ENCODE results near the gene SHBG. TPM values are rescaled to one million over a fixed set of nuclear protein-coding genes. Genes with fewer than 3 reads are reported as not detected.
A peak's percentile ranks its signal among the peaks of the same experiment; 100 is the strongest.
"Not testable (repeated sequence)": the region's sequence is repeated elsewhere in the genome, so short reads cannot be mapped to it uniquely, and the experiment has no call there.

SHBG gene
- total RNA-seq, 1 experiment from 2014 or later = 1.2 TPM

- BruUV-seq (replicated peaks) = no TSS peak
- intact Hi-C loops (cut with micrococcal nuclease; ENCODE audit: unreplicated experiment) = no loop called here
- ChIA-PET CTCF (no interaction called here), POLR2A (no interaction called here)
- no peak for DNase-seq
- no peaks in the 10 kb centered on the region for H3K27me3 ChIP-seq (replicated peaks; ENCODE audit: control insufficient read depth, insufficient read depth, low read length)
- Mint-ChIP-seq H3K36me3 (ENCODE audit: insufficient read depth, unreplicated experiment) (no peaks in the 10 kb centered on the region), H3K27ac (ENCODE audit: unreplicated experiment) (no peak overlapping the region), H3K9me3 (ENCODE audit: unreplicated experiment) (no peaks in the 10 kb centered on the region), H3K4me1 (ENCODE audit: low read depth, unreplicated experiment) (no peaks in the 10 kb centered on the region), H3K27me3 (ENCODE audit: insufficient read depth, unreplicated experiment) (no peaks in the 10 kb centered on the region), H3K4me3 (ENCODE audit: unreplicated experiment) (no peak overlapping the region)
- no peaks in the 10 kb centered on the region for H3K9me3 ChIP-seq
- H3K4me3 ChIP-seq (ENCODE audit: low read depth, low read length) = no peak overlapping the region
- TF ChIP-seq, protein P1, sequence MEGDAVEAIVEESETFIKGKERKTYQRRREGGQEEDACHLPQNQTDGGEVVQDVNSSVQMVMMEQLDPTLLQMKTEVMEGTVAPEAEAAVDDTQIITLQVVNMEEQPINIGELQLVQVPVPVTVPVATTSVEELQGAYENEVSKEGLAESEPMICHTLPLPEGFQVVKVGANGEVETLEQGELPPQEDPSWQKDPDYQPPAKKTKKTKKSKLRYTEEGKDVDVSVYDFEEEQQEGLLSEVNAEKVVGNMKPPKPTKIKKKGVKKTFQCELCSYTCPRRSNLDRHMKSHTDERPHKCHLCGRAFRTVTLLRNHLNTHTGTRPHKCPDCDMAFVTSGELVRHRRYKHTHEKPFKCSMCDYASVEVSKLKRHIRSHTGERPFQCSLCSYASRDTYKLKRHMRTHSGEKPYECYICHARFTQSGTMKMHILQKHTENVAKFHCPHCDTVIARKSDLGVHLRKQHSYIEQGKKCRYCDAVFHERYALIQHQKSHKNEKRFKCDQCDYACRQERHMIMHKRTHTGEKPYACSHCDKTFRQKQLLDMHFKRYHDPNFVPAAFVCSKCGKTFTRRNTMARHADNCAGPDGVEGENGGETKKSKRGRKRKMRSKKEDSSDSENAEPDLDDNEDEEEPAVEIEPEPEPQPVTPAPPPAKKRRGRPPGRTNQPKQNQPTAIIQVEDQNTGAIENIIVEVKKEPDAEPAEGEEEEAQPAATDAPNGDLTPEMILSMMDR (IDR thresholded peaks at IDR 0.05; ENCODE audit: insufficient read depth in 1 of 2, low read depth in 1 of 2, low read length in 1 of 2, severe bottlenecking in 1 of 2, unreplicated experiment in 1 of 2) = no peak
- H3K36me3 ChIP-seq (ENCODE audit: control insufficient read depth, insufficient read depth, low read length) = no peaks in the 10 kb centered on the region
- H3K4me1 ChIP-seq = no peaks in the 10 kb centered on the region
These were observed 6.3 kb upstream of the SHBG start for GRCh38 chr17:7623661-7624060.

GRCh38 chr17:7625749-7626148, 4.2 kb upstream of the SHBG start:
- H3K4me1 ChIP-seq; BruUV-seq (replicated peaks); H3K36me3 ChIP-seq (ENCODE audit: control insufficient read depth, insufficient read depth, low read length); H3K27me3 Mint-ChIP-seq (ENCODE audit: insufficient read depth, unreplicated experiment); H3K27ac Mint-ChIP-seq (ENCODE audit: unreplicated experiment); POLR2A ChIA-PET; H3K4me1 Mint-ChIP-seq (ENCODE audit: low read depth, unreplicated experiment); DNase-seq; H3K36me3 Mint-ChIP-seq (ENCODE audit: insufficient read depth, unreplicated experiment); CTCF ChIA-PET; H3K4me3 Mint-ChIP-seq (ENCODE audit: unreplicated experiment); H3K9me3 Mint-ChIP-seq (ENCODE audit: unreplicated experiment); H3K4me3 ChIP-seq (ENCODE audit: low read depth, low read length); H3K9me3 ChIP-seq; H3K27me3 ChIP-seq (replicated peaks; ENCODE audit: control insufficient read depth, insufficient read depth, low read length); intact Hi-C loops (cut with micrococcal nuclease; ENCODE audit: unreplicated experiment): not testable (repeated sequence)

GRCh38 chr17:7626307-7626706, 3.6 kb upstream of the SHBG start:
- Histone ChIP-seq H3K36me3 (ENCODE audit: control insufficient read depth, insufficient read depth, low read length) (no peaks in the 10 kb centered on the region), H3K9me3 (no peaks in the 10 kb centered on the region), H3K27me3 (replicated peaks; ENCODE audit: control insufficient read depth, insufficient read depth, low read length) (no peaks in the 10 kb centered on the region), H3K4me3 (ENCODE audit: low read depth, low read length) (peak overlapping the region; percentile 52; the same call in 1 of the 2 replicates), H3K4me1 (peaks cover 3% of the 10 kb centered on the region; the same call in 1 of the 2 replicates)
- intact Hi-C loops (cut with micrococcal nuclease; ENCODE audit: unreplicated experiment) = no loop called here
- Mint-ChIP-seq H3K27me3 (ENCODE audit: insufficient read depth, unreplicated experiment) (no peaks in the 10 kb centered on the region), H3K36me3 (ENCODE audit: insufficient read depth, unreplicated experiment) (no peaks in the 10 kb centered on the region), H3K27ac (ENCODE audit: unreplicated experiment) (no peak overlapping the region), H3K9me3 (ENCODE audit: unreplicated experiment) (no peaks in the 10 kb centered on the region), H3K4me3 (ENCODE audit: unreplicated experiment) (no peak overlapping the region), H3K4me1 (ENCODE audit: low read depth, unreplicated experiment) (no peaks in the 10 kb centered on the region)
- ChIA-PET POLR2A (no interaction called here), CTCF (interaction anchor here (2.0 kb wide), 1 partner anchor 11 kb away, joined by 9 read pairs; the partner anchor contains the start of gene FXR2)
- no peak for DNase-seq
- BruUV-seq (replicated peaks) = TSS peak; percentile 90
- TF ChIP-seq, protein P1 (IDR thresholded peaks at IDR 0.05; ENCODE audit: insufficient read depth in 1 of 2, low read depth in 1 of 2, low read length in 1 of 2, severe bottlenecking in 1 of 2, unreplicated experiment in 1 of 2) = no peak

GRCh38 chr17:7626956-7627249, 3.0 kb upstream of the SHBG start:
- intact Hi-C loops (cut with micrococcal nuclease; ENCODE audit: unreplicated experiment) = no loop called here
- Histone ChIP-seq H3K36me3 (ENCODE audit: control insufficient read depth, insufficient read depth, low read length) (no peaks in the 10 kb centered on the region), H3K4me1 (peaks cover 3% of the 10 kb centered on the region; the same call in 1 of the 2 replicates), H3K4me3 (ENCODE audit: low read depth, low read length) (peak overlapping the region; percentile 52), H3K27me3 (replicated peaks; ENCODE audit: control insufficient read depth, insufficient read depth, low read length) (no peaks in the 10 kb centered on the region), H3K9me3 (no peaks in the 10 kb centered on the region)
- Mint-ChIP-seq H3K4me1 (ENCODE audit: low read depth, unreplicated experiment) (no peaks in the 10 kb centered on the region), H3K27ac (ENCODE audit: unreplicated experiment) (no peak overlapping the region), H3K27me3 (ENCODE audit: insufficient read depth, unreplicated experiment) (no peaks in the 10 kb centered on the region), H3K36me3 (ENCODE audit: insufficient read depth, unreplicated experiment) (no peaks in the 10 kb centered on the region), H3K9me3 (ENCODE audit: unreplicated experiment) (no peaks in the 10 kb centered on the region), H3K4me3 (ENCODE audit: unreplicated experiment) (peak overlapping the region; percentile 77)
- no peak for DNase-seq
- TF ChIP-seq, protein P1 (IDR thresholded peaks at IDR 0.05; ENCODE audit: insufficient read depth in 1 of 2, low read depth in 1 of 2, low read length in 1 of 2, severe bottlenecking in 1 of 2, unreplicated experiment in 1 of 2) = no peak
- CTCF ChIA-PET = interaction anchor here (0.6 to 2.0 kb wide), 4 partner anchors 12 to 89 kb away, joined by 3 to 9 read pairs (median 4); partner anchors contain the start of genes FXR2, MPDU1 and WRAP53
- POLR2A ChIA-PET = interaction anchor here (1.4 kb wide), 1 partner anchor 60 kb away, joined by 12 read pairs; the partner anchor contains the start of gene TP53
- no TSS peak for BruUV-seq (replicated peaks)

Data from Caco-2 (cell line).